GM21423 (cell line): Measurements from ENCODE around the gene ZNF419.

Experiments
- ATAC-seq: cut with Tn5 transposase; IDR thresholded peaks from one replicate; pipeline ENCODE4 v1.9.1; 2021; ENCODE audit warnings: mild to moderate bottlenecking, moderate library complexity; ENCODE audit not compliant: unreplicated experiment

ZNF419 gene

DNA sequence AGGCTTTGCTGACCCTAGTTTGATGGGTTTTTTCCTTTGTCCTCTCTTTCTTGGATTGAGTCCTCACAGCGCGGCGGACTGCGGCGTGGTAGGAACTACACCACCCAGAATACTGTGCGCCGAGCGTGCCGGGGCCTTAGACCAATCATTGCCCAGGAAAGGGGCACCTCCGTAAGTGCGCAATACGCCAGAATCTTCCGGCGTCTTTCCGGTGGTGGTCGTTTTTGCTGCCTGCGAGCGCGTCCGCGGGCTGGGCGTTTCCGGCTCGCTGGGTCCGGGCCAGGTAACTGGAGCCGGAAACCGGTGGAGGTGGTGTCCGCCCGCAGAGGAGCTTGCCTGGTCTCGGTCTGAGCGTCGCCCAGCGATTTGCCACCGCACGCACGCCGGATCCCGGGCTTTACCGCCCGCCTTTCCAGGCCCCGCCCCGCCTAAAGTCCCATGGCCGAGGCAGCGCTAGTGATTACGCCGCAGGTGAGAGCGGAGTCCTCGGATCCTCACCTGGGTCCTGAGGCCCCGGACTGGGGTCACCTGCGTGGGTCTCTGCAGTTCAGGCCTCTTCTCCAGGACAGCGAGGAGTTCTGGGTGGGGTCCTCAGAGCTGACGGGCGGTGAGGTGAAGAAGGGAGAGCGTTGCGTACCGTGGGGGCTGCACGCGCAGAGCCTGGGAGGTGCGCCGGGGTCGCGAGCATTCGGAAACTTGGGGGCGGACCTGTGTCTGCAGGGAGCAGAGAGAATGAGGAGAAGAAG lies 39.8 kb downstream of the ZNF419 start, which contains the start of gene ZNF549:
ZNF549 (plus strand) TSS at position 221 of the 746 bp plus-strand sequence; CDS start at position 439, 218 bp downstream.
- ATAC-seq, result peak; percentile 98

DNA sequence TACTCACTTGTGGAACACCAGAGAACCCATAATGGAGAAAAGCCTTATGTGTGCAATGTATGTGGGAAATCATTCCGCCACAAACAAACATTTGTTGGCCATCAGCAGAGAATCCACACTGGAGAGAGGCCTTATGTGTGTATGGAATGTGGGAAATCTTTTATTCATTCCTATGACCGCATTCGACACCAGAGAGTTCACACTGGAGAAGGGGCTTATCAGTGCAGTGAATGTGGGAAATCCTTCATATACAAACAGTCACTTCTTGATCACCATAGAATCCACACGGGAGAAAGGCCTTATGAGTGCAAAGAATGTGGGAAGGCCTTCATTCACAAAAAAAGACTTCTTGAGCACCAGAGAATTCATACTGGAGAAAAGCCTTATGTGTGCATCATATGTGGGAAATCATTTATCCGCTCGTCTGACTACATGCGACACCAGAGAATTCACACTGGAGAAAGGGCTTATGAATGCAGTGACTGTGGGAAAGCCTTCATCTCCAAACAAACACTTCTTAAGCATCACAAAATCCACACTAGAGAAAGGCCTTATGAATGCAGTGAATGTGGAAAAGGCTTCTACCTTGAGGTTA lies 50.5 kb downstream of the ZNF419 start:
- no peak for ATAC-seq
